GM13977 (cell line): ENCODE results near the gene PARL.

Experiments used
- DNase-seq: peaks from one replicate; pipeline ENCODE4 v3.0.0; 2012; ENCODE audit warnings: low spot score
- CTCF ChIP-seq: IDR thresholded peaks from 2 replicates; pipeline ENCODE4 v1.5.1; 2012; ENCODE audit warnings: mild to moderate bottlenecking, control low read depth; ENCODE audit not compliant: insufficient read depth; ENCODE audit errors: extremely low read depth, missing control alignments
- in situ Hi-C: fragments of 300-500 bp; cut with MboI; formaldehyde crosslinking; loops from one replicate; pipeline ENCODE4 v1.12.0; 2022; ENCODE audit warnings: low sequenced_read_pairs, low pct_unique_long_range_greater_than_20kb, mixed read lengths, inconsistent platforms; ENCODE audit not compliant: unreplicated experiment

Gene PARL

GRCh38 chr3:183913580-183913920 is 28.9 kb upstream of the PARL start:
- DNase-seq: no peak
- no peak for TF ChIP-seq CTCF
- in situ Hi-C loops: no loop called here

- in situ Hi-C loops: no loop called here
- TF ChIP-seq CTCF: no peak
- no peak for DNase-seq
Measured at GRCh38 chr3:183912895-183913579, 28.4 kb upstream of the PARL start.

GRCh38 chr3:183911763-183912506 is 27.3 kb upstream of the PARL start:
- no peak for DNase-seq
- in situ Hi-C loops: no loop called here
- no peak for TF ChIP-seq CTCF

GRCh38 chr3:183911087-183911486 is 26.4 kb upstream of the PARL start:
- DNase-seq: no peak
- in situ Hi-C loops: no loop called here
- no peak for TF ChIP-seq CTCF

GRCh38 chr3:183909030-183909600 is 24.4 kb upstream of the PARL start:
- DNase-seq: no peak
- no peak for TF ChIP-seq CTCF
- in situ Hi-C loops: loop anchor here (10.0 kb wide), 1 partner anchor 96 kb away; no protein-coding TSS in a partner anchor

- DNase-seq: no peak
- in situ Hi-C loops: loop anchor here (10.0 kb wide), 1 partner anchor 97 kb away; no protein-coding TSS in a partner anchor
- no peak for TF ChIP-seq CTCF
Measured at GRCh38 chr3:183907911-183908331, 23.2 kb upstream of the PARL start.
